ENCODE data around the gene FCN1.

GRCh38 chr9:134932606-134933005 lies 14.9 kb upstream of the FCN1 start:
- TF ChIP-seq MEF2D (tag; conservative IDR thresholded peaks at IDR 0.05; ENCODE audit: low read depth): no peak
- TF ChIP-seq ZFP30 (CRISPR knock-in tag; IDR thresholded peaks at IDR 0.05; ENCODE audit: borderline replicate concordance): no peak
- no peak for TF ChIP-seq ZNF133 (CRISPR knock-in tag; IDR thresholded peaks at IDR 0.05)
- TF ChIP-seq GABPA (tag; conservative IDR thresholded peaks at IDR 0.05; ENCODE audit: low read depth): no peak
- TF ChIP-seq, protein P1, sequence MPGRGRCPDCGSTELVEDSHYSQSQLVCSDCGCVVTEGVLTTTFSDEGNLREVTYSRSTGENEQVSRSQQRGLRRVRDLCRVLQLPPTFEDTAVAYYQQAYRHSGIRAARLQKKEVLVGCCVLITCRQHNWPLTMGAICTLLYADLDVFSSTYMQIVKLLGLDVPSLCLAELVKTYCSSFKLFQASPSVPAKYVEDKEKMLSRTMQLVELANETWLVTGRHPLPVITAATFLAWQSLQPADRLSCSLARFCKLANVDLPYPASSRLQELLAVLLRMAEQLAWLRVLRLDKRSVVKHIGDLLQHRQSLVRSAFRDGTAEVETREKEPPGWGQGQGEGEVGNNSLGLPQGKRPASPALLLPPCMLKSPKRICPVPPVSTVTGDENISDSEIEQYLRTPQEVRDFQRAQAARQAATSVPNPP (IDR thresholded peaks at IDR 0.05; ENCODE audit: borderline replicate concordance, insufficient read depth, insufficient read length): no peak
